GM23338 (cell line): ENCODE results near the gene ATP2A3. TPM values are rescaled to one million over a fixed set of nuclear protein-coding genes. Genes with fewer than 3 reads are reported as not detected.

Experiments used
- ATAC-seq: fragments of 200-7000 bp; cut with Tn5 transposase; 3 replicates; pipeline ENCODE4 v1.9.1; 2020
- DNase-seq: peaks from one replicate; pipeline ENCODE4 v3.0.0-alpha.2; 2015; ENCODE audit warnings: low spot score
- H2AFZ ChIP-seq: fragments of 200-600 bp; sonication (generic); 2 replicates; pipeline ENCODE4 v1.8.0; 2016; ENCODE audit warnings: antibody characterized with exemption, mild to moderate bottlenecking, moderate library complexity
- H3F3A ChIP-seq: fragments of 200-600 bp; sonication (generic); replicated peaks from 2 replicates; pipeline ENCODE4 v1.8.0; 2017; ENCODE audit warnings: antibody characterized with exemption, mixed run types, low read depth
- H3K27ac ChIP-seq: fragments of 200-600 bp; sonication (generic); 2 replicates; pipeline ENCODE4 v1.6.1; 2016; ENCODE audit warnings: low read depth
- H3K27me3 ChIP-seq: fragments of 200-600 bp; sonication (generic); 2 replicates; pipeline ENCODE4 v1.8.0; 2016; ENCODE audit warnings: mild to moderate bottlenecking, mixed run types, moderate library complexity; ENCODE audit not compliant: insufficient read depth
- H3K36me3 ChIP-seq: fragments of 200-600 bp; sonication (generic); 2 replicates; pipeline ENCODE4 v1.8.0; 2016; ENCODE audit warnings: mild to moderate bottlenecking; ENCODE audit not compliant: insufficient read depth
- H3K4me1 ChIP-seq: fragments of 200-600 bp; sonication (generic); 2 replicates; pipeline ENCODE4 v1.8.0; 2016; ENCODE audit warnings: mild to moderate bottlenecking, moderate library complexity; ENCODE audit not compliant: insufficient read depth
- H3K4me2 ChIP-seq: fragments of 200-600 bp; sonication (generic); 2 replicates; pipeline ENCODE4 v1.7.1; 2017; ENCODE audit warnings: mixed run types
- H3K4me3 ChIP-seq: fragments of 200-600 bp; sonication (generic); 2 replicates; pipeline ENCODE4 v1.6.1; 2016; ENCODE audit warnings: mixed run types
- H3K79me2 ChIP-seq: fragments of 200-600 bp; sonication (generic); replicated peaks from 2 replicates; pipeline ENCODE4 v1.8.0; 2017; ENCODE audit warnings: mild to moderate bottlenecking; ENCODE audit not compliant: insufficient read depth
- H3K9me2 ChIP-seq: fragments of 200-600 bp; sonication (generic); 2 replicates; pipeline ENCODE4 v1.8.0; 2017; ENCODE audit not compliant: insufficient read depth
- H4K20me1 ChIP-seq: fragments of 200-600 bp; sonication (generic); replicated peaks from 2 replicates; pipeline ENCODE4 v1.8.0; 2017; ENCODE audit warnings: mild to moderate bottlenecking; ENCODE audit not compliant: insufficient read depth
- H3K27ac Mint-ChIP-seq: 2 replicates; pipeline ENCODE4 v1.8.0; 2020; ENCODE audit warnings: inconsistent platforms, mild to moderate bottlenecking, moderate library complexity, mixed read lengths
- H3K27me3 Mint-ChIP-seq: 3 replicates; pipeline ENCODE4 v1.8.0; 2022; ENCODE audit warnings: low read depth, mild to moderate bottlenecking, moderate library complexity, mixed read lengths, inconsistent platforms; ENCODE audit not compliant: insufficient read depth, poor library complexity
- H3K36me3 Mint-ChIP-seq: 3 replicates; pipeline ENCODE4 v1.8.0; 2021; ENCODE audit warnings: low read depth, mild to moderate bottlenecking, inconsistent platforms, moderate library complexity, mixed read lengths
- H3K4me1 Mint-ChIP-seq: 3 replicates; pipeline ENCODE4 v1.8.0; 2020; ENCODE audit warnings: mild to moderate bottlenecking, inconsistent platforms, mixed read lengths
- H3K4me3 Mint-ChIP-seq: 3 replicates; pipeline ENCODE4 v1.8.0; 2021; ENCODE audit warnings: moderate library complexity, mild to moderate bottlenecking, inconsistent platforms, mixed read lengths
- H3K9me3 Mint-ChIP-seq: 3 replicates; pipeline ENCODE4 v1.8.0; 2020; ENCODE audit warnings: moderate library complexity, mild to moderate bottlenecking, inconsistent platforms, mixed read lengths
- CREB1 ChIP-seq: fragments of 250-450 bp; sonication (Bioruptor Pico); IDR thresholded peaks from 2 replicates; pipeline ENCODE4 v1.5.0; 2020; ENCODE audit warnings: low read depth, mild to moderate bottlenecking, moderate library complexity
- CTCF ChIP-seq, 2 experiments: fragments of 200-600 bp in 1 of 2; sonication (generic) in 1 of 2; conservative IDR thresholded peaks; 2 replicates each; pipeline versions ENCODE4 v1.5.1 to v1.6.1; 2016 to 2017; ENCODE audit warnings: antibody characterized with exemption in 2 of 2, low read depth in 2 of 2, mild to moderate bottlenecking in 2 of 2, moderate library complexity in 1 of 2
- EZH2 ChIP-seq: fragments of 200-600 bp; sonication (generic); IDR thresholded peaks from one replicate; pipeline ENCODE4 v1.8.0; 2017; ENCODE audit warnings: antibody characterized with exemption, mild to moderate bottlenecking, low read depth; ENCODE audit not compliant: unreplicated experiment
- EZH2phosphoT487 ChIP-seq: fragments of 200-600 bp; sonication (generic); IDR thresholded peaks from one replicate; pipeline ENCODE4 v1.8.1; 2018; ENCODE audit warnings: antibody characterized with exemption; ENCODE audit not compliant: unreplicated experiment
- JUNB ChIP-seq: IDR thresholded peaks from one replicate; pipeline ENCODE4 v1.6.1; 2016; ENCODE audit warnings: antibody characterized with exemption; ENCODE audit not compliant: unreplicated experiment
- NANOG ChIP-seq: IDR thresholded peaks from 2 replicates; pipeline ENCODE4 v1.6.1; 2016; ENCODE audit warnings: antibody characterized with exemption, borderline replicate concordance
- POLR2AphosphoS5 ChIP-seq: IDR thresholded peaks from 2 replicates; pipeline ENCODE4 v1.6.1; 2016; ENCODE audit warnings: antibody characterized with exemption, low read depth
- REST ChIP-seq: IDR thresholded peaks from one replicate; pipeline ENCODE4 v1.6.1; 2018; ENCODE audit warnings: antibody characterized with exemption; ENCODE audit not compliant: unreplicated experiment
- STAT1 ChIP-seq: IDR thresholded peaks from one replicate; pipeline ENCODE4 v1.6.1; 2016; ENCODE audit warnings: antibody characterized with exemption; ENCODE audit not compliant: unreplicated experiment
- ZNF331 ChIP-seq: fragments of 250-450 bp; sonication (Bioruptor Pico); IDR thresholded peaks from 2 replicates; pipeline ENCODE4 v1.5.0; 2020; ENCODE audit warnings: low read depth, mild to moderate bottlenecking, moderate library complexity
- ZNF462 ChIP-seq: fragments of 250-450 bp; sonication (Bioruptor Pico); IDR thresholded peaks from 2 replicates; pipeline ENCODE4 v1.5.0; 2020; ENCODE audit warnings: mild to moderate bottlenecking, moderate library complexity
- polyA plus RNA-seq: library from polyadenylated mRNA; unstranded; fragments of >200 nt; fragmentation: Nextera tagmentation; extraction: Ambion mirVana; gene quantifications from 2 replicates; pipeline ENCODE4 v1.2.1, GENCODE V29; 2016
- total RNA-seq: library from RNA; depleted of rRNA; stranded (reverse); fragments of >200 nt; shearing (Covaris generic); gene quantifications from 2 replicates; pipeline ENCODE4 v1.2.3, GENCODE V29; 2014
- TF ChIP-seq, protein P1 (sequence below): IDR thresholded peaks from 2 replicates; pipeline ENCODE4 v1.6.1; 2016; ENCODE audit warnings: antibody characterized with exemption

ATP2A3 gene
- total and polyA plus RNA-seq, 2 experiments from 2014 or later, result 9.6 to 35.2 TPM

DNA sequence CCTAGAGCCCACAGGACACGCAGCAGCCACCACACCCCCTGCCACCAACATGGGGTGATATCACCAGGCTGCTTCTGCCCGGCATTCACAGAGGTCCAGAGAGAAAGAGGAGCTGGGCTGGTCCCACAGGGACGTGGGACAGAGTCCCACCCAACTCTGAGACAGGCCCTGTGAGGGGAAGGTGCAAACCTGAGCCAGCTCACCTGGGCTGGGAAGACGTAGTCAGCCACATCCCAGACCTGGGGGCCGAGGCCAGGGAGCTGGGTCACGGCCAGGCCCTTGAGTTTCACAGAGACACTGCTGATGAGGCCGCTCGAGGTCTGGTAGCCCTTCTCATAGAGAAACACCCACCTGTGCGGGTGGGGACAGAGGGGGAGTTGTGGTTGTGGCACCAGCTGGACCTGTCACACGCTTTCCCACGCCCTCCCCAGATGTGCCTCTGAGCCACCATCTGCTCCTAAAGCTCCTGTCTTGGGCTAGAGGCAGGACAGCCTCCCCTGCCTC, 59.2 kb downstream of the ATP2A3 start (continued):
- TF ChIP-seq ZNF462 (CRISPR knock-in tag) (no peak), CREB1 (CRISPR knock-in tag) (no peak), EZH2 (no peak), NANOG (no peak), STAT1 (no peak), JUNB (no peak), ZNF331 (CRISPR knock-in tag) (no peak), EZH2phosphoT487 (no peak)

DNA sequence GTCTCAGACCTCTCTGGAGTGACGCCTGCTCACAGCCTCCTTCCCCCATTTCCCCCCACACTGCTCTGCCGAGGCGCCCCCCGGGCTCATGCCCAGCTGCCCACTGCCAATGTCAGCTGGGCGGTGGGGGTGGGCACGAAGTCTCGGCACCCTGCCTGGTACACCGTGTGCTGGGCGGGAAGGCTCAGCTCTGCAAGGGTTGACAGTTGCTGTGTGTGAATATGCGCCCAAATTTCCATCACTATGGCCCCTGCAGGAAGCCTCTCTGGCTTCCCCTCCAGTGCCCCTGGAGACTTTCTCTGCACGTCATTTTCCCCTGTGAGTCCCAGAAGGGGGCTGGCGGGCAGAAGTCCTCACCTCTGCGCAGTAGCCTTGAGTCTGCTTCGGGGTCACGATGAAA, 59.7 kb downstream of the ATP2A3 start:
- peak; percentile 76 for ATAC-seq
- no peak overlapping the region for H3K27ac Mint-ChIP-seq
- no peaks in the 10 kb centered on the region for H3K27me3 ChIP-seq
- H3K4me3 ChIP-seq, result 0 out of 2 replicates have a peak overlapping the region, but pooled peaks have one; percentile 26
- no peaks in the 10 kb centered on the region for H3K9me2 ChIP-seq
- H3K27ac ChIP-seq, result no peak overlapping the region
- no peaks in the 10 kb centered on the region for H3F3A ChIP-seq
- peaks cover 17% of the 10 kb centered on the region for H3K4me1 Mint-ChIP-seq
- peak overlapping the region; percentile 81; the same call in 1 of the 2 replicates for H2AFZ ChIP-seq
- H3K36me3 ChIP-seq, result no peaks in the 10 kb centered on the region
- peak overlapping the region; percentile 23; the same call in 1 of the 3 replicates for H3K4me3 Mint-ChIP-seq
- no peaks in the 10 kb centered on the region for H3K9me3 Mint-ChIP-seq
- no peaks in the 10 kb centered on the region for H3K79me2 ChIP-seq
- H3K4me2 ChIP-seq, result peak overlapping the region; percentile 67; the same call in 1 of the 2 replicates
- H4K20me1 ChIP-seq, result no peaks in the 10 kb centered on the region
- DNase-seq, result peak; percentile 61
- H3K36me3 Mint-ChIP-seq, result no peaks in the 10 kb centered on the region
- peaks cover 13% of the 10 kb centered on the region for H3K4me1 ChIP-seq
- H3K27me3 Mint-ChIP-seq, result peaks cover 9% of the 10 kb centered on the region
- TF ChIP-seq REST (no peak), POLR2AphosphoS5 (no peak), CREB1 (CRISPR knock-in tag) (0 out of 2 replicates have a peak, but pooled peaks have one; percentile 8), CTCF (conservative IDR thresholded peaks at IDR 0.05; ENCODE audit: low read depth in 2 of 2) (no peak)
- TF ChIP-seq, protein P1, sequence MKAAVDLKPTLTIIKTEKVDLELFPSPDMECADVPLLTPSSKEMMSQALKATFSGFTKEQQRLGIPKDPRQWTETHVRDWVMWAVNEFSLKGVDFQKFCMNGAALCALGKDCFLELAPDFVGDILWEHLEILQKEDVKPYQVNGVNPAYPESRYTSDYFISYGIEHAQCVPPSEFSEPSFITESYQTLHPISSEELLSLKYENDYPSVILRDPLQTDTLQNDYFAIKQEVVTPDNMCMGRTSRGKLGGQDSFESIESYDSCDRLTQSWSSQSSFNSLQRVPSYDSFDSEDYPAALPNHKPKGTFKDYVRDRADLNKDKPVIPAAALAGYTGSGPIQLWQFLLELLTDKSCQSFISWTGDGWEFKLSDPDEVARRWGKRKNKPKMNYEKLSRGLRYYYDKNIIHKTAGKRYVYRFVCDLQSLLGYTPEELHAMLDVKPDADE, result no peak
